Measurements from ENCODE around the gene SHMT2. TPM values are rescaled to one million over a fixed set of nuclear protein-coding genes. Genes with fewer than 3 reads are reported as not detected.

The SHMT2 gene
- total and polyA plus RNA-seq, 9 of the 15 experiments (the other 6 are each of a cell fraction or from before 2014, with no cell fraction given), result 46.1 to 319 (median 115) TPM

DNA sequence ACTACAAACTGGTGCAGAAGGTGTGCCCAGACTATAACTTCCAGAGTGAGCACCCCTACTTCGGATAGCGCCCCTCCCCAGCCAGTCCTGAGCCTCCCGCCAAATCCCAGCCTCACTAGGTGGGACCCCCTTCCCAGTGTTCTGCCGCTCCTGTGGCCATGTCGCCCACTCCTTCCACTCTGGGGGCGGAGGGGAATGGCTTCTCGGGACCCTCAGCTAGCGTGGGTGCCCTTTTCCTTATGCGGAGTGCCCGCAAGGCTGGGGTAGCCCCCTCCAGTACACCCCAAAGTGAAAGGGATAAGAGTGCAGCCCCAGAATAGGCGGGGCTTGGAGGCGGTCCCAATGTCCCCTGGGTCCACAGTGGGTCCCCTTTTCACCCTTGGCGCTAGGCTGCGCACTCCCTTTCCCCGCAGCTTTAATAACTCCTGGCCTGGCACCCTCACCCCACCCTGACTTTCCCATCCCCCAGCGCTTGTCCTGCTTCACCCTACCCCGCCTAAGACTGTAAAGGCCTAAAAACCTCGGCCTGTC, 3.8 kb upstream of the SHMT2 start:
- in situ Hi-C loops (cut with MboI), result no loop called here
- no peak for FAIRE-seq
- H3K9me1 ChIP-seq (ENCODE audit: control insufficient read depth, insufficient read depth, low read length), result no peaks in the 10 kb centered on the region
- no peak for ATAC-seq
- H3K4me1 ChIP-seq (replicated peaks in 1 of 2; ENCODE audit: control insufficient read depth in 2 of 2, insufficient read depth in 2 of 2, low read length in 2 of 2), result peaks cover 36 to 54% of the 10 kb centered on the region in 2 experiments
- H3K36me3 ChIP-seq (ENCODE audit: control insufficient read depth, insufficient read depth, low read length), result peaks cover 3% of the 10 kb centered on the region; the same call in 1 of the 3 replicates
- no peak overlapping the region for H3K4me3 ChIP-seq
- BruUV-seq (replicated peaks), result no TSS peak
- ChIA-PET CTCF (ENCODE audit: low intra/inter-chr PET ratio) (no interaction called here), POLR2A (interaction anchor here (0.6 to 1.5 kb wide), 2 partner anchors 12 to 17 kb away, joined by 3 to 8 read pairs; a partner anchor contains a TSS)
- whole genome bisulfite sequencing (ENCODE audit: insufficient coverage, low coverage, missing lambda C conversion rate), result 83% methylated on average over 14 of the region's 18 CpGs
- no peak overlapping the region for H3K27ac ChIP-seq (ENCODE audit: extremely low read depth, low read depth, low read length)
- H3K9ac ChIP-seq (ENCODE audit: insufficient read depth in 1 of 2, low read depth in 2 of 2, low read length in 2 of 2), result no peak overlapping the region
- H3K9me3 ChIP-seq (replicated peaks; ENCODE audit: control insufficient read depth, insufficient read depth, low read depth, low read length), result no peaks in the 10 kb centered on the region
- peaks cover 5% of the 10 kb centered on the region; the same call in 1 of the 2 replicates for H4K20me1 ChIP-seq (replicated peaks; ENCODE audit: control insufficient read depth, insufficient read depth, low read length)
- H3K4me2 ChIP-seq (ENCODE audit: insufficient read depth, low read length), result no peak overlapping the region
- H3K27me3 ChIP-seq (ENCODE audit: control insufficient read depth in 2 of 2, insufficient read depth in 2 of 2, low read length in 2 of 2), result peaks cover 6 to 13% of the 10 kb centered on the region in 2 experiments; a peak in 3 of 5 replicates
- peaks cover 16% of the 10 kb centered on the region for H3K79me2 ChIP-seq (ENCODE audit: control insufficient read depth, insufficient read depth, low read length)
- H2AFZ ChIP-seq (ENCODE audit: low read depth, low read length), result no peak overlapping the region
- DNase-seq (ENCODE audit: extremely low read depth in 1 of 4, low spot score in 3 of 4), result no peak
- intact Hi-C loops (cut with micrococcal nuclease), result no loop called here
- TF ChIP-seq HNRNPLL (IDR thresholded peaks at IDR 0.05; ENCODE audit: low read depth, low read length, poor library complexity, severe bottlenecking) (no peak), RUNX1 (IDR thresholded peaks at IDR 0.05; ENCODE audit: low read depth) (no peak), GATAD2B (IDR thresholded peaks at IDR 0.05; ENCODE audit: borderline replicate concordance) (no peak), PHB (CRISPR knock-in tag; IDR thresholded peaks at IDR 0.05) (no peak), NFYB (IDR thresholded peaks at IDR 0.05; ENCODE audit: extremely low read depth, insufficient read length) (no peak), HIVEP1 (CRISPR knock-in tag; IDR thresholded peaks at IDR 0.05) (no peak), SNIP1 (IDR thresholded peaks at IDR 0.05; ENCODE audit: low read depth) (no peak), CBX2 (IDR thresholded peaks at IDR 0.05; ENCODE audit: insufficient read depth, low read length, poor library complexity, severe bottlenecking) (no peak), MTA2 (IDR thresholded peaks at IDR 0.05; ENCODE audit: low read depth) (no peak), NCOA4 (IDR thresholded peaks at IDR 0.05; ENCODE audit: partially characterized antibody) (no peak), SMARCA5 (IDR thresholded peaks at IDR 0.05) (no peak), RERE (CRISPR knock-in tag; IDR thresholded peaks at IDR 0.05; ENCODE audit: borderline replicate concordance) (no peak)
- TF ChIP-seq, protein P1, sequence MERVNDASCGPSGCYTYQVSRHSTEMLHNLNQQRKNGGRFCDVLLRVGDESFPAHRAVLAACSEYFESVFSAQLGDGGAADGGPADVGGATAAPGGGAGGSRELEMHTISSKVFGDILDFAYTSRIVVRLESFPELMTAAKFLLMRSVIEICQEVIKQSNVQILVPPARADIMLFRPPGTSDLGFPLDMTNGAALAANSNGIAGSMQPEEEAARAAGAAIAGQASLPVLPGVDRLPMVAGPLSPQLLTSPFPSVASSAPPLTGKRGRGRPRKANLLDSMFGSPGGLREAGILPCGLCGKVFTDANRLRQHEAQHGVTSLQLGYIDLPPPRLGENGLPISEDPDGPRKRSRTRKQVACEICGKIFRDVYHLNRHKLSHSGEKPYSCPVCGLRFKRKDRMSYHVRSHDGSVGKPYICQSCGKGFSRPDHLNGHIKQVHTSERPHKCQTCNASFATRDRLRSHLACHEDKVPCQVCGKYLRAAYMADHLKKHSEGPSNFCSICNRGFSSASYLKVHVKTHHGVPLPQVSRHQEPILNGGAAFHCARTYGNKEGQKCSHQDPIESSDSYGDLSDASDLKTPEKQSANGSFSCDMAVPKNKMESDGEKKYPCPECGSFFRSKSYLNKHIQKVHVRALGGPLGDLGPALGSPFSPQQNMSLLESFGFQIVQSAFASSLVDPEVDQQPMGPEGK (CRISPR knock-in tag; IDR thresholded peaks at IDR 0.05; ENCODE audit: borderline replicate concordance), result no peak
- TF ChIP-seq, protein P2, sequence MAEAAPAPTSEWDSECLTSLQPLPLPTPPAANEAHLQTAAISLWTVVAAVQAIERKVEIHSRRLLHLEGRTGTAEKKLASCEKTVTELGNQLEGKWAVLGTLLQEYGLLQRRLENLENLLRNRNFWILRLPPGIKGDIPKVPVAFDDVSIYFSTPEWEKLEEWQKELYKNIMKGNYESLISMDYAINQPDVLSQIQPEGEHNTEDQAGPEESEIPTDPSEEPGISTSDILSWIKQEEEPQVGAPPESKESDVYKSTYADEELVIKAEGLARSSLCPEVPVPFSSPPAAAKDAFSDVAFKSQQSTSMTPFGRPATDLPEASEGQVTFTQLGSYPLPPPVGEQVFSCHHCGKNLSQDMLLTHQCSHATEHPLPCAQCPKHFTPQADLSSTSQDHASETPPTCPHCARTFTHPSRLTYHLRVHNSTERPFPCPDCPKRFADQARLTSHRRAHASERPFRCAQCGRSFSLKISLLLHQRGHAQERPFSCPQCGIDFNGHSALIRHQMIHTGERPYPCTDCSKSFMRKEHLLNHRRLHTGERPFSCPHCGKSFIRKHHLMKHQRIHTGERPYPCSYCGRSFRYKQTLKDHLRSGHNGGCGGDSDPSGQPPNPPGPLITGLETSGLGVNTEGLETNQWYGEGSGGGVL (CRISPR knock-in tag; IDR thresholded peaks at IDR 0.05), result no peak

Data from K562 (cell line).